GM19193 (cell line): ENCODE results near the gene PRC1.

Experiments used
- POLR2A ChIP-seq: IDR thresholded peaks from 4 replicates; pipeline ENCODE4 v1.6.1; 2011; ENCODE audit not compliant: insufficient read depth, insufficient read length; ENCODE audit errors: extremely low read depth

Gene PRC1

DNA sequence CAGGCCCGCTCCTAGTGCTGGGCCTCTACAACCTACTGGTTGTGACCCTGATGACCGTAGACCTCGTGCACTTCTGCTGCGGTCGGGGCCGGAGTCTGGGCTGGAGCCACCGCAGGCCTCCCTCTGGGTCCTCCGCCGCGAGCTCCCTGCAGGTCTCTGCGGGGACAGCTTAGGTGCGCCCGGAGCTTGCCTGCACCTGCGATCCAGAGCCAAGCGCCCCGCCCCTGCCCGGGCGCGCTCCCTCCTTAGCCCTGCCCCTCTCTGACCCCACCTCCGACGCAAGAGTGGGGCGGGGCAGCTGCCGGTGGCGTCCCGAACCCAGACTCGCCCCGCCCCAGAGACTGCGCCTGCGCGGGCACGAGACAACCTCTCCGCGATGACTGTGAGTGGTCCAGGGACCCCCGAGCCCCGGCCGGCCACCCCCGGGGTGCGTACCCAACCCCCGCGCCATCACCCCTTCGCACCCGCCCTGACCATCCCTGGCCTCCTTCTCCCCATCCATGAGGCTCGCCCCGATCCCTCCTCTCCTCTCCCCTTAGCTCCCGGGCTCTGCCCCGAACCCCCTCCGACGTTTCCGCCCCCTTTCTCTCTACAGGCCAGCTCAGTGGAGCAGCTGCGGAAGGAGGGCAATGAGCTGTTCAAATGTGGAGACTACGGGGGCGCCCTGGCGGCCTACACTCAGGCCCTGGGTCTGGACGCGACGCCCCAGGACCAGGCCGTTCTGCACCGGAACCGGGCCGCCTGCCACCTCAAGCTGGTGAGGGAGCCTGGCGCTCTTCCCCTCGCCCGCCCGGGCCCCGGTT is 59.2 kb downstream of the PRC1 start, which contains the start of gene UNC45A:
TSS of gene UNC45A (plus strand) at position 337 of the 803 bp plus-strand sequence. CDS start at position 377, 40 bp downstream.
- peak; percentile 64 for TF ChIP-seq POLR2A

DNA sequence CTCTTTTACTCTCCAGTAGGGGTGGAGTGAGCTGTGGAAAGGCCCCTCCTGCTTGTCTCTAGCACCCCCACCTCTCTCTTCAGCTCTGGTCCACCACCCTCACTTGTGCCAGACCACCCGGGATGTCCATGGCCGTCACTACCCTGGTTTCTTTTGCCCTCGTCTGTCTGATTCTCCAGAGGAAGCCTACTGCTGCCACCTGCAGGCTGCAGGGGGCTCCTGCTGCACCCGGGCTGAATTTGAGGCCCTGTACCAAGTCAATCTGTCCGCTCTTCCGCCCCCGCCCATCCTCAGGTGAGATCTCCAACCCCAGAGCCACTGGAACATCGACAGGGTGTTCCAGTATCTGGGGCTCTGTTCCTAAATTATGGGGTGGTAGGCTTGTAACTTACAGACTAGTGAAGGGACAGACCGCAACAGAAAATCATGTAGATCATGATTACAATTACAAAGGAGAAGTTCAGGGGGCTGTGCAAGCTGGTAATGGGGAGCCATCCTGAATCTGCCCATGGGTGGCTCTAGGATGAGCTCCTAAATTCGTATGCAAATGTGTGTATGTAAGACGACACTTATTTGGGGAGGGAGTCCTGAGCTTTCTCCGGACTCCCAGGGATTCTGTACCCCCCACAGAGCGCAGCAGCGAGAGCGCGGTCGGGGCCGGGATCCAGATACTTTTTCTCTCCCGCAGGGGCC is 59.9 kb downstream of the PRC1 start:
- no peak for TF ChIP-seq POLR2A

DNA sequence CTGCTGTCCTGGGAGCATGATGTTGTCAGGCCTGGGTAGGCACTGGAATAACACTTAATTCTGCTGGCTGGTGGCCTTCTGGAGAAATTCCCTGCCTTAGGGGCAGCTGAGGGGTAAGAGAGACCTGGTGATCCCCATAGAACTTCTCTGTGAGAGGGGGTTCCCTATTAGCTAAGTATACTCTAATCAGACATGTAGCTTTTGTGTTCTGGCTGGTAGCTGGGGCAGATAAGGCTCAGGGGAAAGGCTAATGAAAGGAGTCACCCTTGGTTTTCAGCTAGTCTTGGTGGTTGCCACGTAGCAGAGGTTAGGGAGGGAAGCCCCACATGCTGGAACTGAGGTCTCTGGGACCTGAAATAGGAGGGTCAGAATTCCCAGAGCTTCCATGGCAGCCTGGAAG is 61.0 kb downstream of the PRC1 start:
- TF ChIP-seq POLR2A: no peak

DNA sequence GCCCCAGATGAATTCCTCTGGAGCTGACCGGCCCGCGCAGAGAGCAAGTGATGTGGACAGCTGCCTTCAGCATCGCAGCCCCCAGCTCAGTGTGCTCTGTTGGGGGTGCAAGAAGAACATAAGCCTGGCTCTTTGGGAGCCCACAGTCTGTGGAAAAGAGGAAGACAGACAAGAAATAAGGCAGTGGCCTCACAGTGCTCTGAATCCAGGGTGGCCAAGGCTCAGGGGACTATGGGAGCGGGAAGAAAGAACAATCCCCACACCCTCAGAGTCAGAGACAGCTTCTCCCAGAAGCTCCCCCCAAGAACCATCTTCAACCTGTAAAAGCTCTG is 61.7 kb downstream of the PRC1 start:
- TF ChIP-seq POLR2A: no peak

DNA sequence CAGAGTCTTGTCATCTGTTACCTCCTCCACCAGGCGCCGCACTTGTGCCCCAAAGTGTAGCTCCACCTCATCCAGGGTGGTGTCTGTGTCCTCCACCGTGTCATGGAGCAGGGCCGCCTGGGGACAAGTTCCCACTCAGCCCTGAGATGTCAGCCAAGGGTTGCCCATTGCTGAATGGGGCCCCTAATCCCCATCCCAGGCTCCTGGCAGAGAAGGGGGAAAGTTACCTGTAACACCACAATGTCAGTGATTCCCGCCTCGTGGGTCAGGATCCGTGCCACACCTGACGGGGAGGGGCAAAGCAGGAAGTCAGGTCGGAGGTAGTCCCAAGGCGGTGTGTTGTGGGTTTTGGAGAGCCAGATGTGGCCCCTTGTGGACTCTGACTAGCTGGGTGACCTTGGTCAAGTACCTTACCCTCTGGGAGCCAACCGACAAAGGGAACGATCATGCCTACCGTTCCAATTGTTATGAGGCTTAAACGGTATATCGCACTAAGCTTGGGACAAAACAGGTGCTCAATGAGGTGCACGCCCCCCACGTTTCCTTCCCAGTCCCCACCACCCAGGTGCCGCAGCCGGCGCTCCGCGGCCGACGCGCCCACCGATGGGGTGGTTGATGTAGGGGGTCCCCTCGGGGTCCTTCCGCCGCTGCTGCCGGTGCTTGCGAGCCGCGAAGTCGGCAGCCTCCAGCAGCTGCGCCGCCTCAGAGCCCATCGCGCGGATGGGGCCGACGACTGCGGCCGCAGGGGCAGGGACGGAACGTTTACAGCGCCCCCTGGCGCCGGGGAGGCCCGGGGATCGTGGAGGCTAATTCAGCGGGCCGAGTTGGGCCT is 62.3 kb downstream of the PRC1 start, which contains the start of gene HDDC3:
TSS of gene HDDC3 (minus strand) at position 722 of the 832 bp plus-strand sequence. CDS start at position 713, 9 bp downstream.
- TF ChIP-seq POLR2A: peak; percentile 82

DNA sequence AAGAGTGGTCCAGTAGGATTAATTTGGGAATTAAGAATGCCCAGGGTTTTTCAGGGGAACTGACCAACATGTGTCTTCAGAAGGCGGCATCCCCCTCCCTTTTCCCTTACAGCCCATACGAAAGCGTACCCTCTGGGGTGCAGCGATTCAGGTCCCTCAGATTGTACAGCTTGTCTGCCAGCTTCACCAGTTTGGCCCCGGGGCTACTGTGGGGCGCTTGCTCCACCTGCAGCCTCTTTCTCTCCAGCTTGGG is 62.8 kb downstream of the PRC1 start:
- no peak for TF ChIP-seq POLR2A

DNA sequence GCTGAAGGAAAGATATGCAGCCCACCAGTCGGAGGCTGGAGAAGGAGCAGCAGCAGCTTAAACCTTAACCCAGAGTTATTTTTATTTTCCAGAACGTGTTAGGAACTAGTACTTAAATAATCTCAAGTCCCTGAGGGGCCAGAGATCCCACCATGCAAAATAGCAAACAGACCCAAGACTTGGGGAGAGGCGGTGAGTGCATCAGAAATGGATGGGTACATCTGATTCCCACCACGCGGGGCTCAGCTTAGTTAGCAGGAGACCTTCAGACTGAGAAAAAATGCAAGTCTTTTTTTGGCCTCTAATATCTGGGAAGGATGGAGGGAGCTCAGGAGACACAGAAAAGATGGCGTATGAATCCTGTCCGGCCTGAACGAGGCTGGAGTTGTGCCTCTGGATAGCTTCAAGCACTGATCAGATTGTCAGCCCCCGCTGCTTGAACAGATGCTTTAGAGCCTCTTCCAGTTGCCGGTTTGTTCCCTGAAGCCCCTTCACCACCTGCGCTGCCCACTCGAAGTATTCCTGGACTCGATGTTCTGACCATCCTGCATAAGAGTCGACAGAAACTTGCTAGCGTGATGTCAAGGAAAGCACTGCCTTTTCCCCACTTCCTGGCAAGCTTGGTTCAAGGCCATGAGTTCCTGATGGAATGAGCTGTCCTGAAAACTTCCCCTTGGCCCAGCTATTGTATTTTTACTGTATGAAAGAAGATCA is 63.3 kb downstream of the PRC1 start:
- no peak for TF ChIP-seq POLR2A

DNA sequence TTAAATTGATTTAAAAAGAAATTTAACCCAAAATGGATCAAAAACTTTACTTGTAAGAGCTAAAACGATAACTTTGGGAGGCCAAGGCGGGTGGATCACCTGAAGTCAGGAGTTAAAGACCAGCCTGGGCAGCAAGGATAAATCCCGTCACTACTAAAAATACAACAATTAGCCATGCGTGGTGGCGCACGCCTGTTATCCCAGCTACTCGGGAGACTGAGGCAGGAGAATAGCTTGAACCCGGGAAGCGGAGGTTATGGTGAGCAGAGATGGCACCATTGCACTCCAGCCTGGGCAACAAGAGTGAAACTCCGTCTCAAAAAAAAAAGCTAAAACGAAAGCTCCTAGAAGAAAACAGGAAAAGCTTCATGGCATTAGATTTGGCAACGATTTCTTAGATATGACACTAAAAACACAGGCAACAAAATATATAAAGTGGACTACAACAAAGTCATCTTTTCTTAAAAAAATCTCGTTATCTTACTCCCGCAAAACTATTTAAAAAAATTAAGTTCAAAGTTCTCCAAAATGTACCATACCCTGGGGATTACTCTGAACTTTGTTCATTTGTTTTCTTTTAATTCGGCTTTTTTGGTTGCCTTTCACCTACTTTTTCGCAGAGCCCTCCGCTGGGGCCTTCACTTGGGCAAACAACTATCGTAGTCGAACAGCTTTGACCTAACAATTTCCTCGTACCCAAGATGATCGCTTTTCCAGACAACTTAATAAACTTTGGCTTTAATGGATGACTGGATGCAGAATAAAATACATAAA is 64.9 kb downstream of the PRC1 start:
- TF ChIP-seq POLR2A: no peak

DNA sequence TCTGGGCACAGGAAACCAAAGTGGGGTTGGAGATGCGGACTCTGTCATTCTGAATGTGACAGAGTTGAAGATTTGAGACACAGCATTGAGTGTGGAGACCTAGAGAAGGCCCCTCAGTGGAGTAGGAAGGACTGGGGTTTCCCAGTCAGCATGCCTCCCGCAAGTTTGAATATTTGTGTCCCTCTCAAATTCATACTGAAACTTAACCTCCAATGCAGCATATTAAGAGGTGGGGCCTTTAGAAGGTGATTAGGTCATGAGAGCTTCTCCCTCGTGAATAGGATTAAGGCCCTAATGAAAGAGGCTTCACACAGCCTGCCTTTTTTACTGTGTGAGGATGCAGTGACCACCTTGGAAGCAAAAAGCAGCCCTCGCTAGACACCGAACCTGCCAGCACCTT is 70.0 kb downstream of the PRC1 start:
- TF ChIP-seq POLR2A: no peak

DNA sequence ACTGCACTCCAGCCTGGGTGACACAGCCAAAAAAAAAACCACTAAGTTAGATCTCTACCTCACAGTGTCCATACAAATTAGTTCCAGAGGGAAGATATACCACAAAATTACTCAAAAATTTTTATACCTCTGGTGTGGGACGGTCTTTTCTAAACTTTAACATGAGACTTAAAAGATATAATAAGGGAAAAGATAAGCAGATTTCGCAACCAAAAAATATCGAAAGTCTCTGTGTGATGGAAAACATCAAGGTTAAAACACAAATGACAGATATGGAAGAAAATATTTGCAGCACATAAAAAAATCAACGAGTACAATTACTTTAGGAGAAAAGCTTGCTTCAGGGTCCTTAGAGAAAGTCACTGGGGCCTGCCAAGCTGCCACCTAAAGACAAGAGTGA is 72.4 kb downstream of the PRC1 start:
- TF ChIP-seq POLR2A: no peak

DNA sequence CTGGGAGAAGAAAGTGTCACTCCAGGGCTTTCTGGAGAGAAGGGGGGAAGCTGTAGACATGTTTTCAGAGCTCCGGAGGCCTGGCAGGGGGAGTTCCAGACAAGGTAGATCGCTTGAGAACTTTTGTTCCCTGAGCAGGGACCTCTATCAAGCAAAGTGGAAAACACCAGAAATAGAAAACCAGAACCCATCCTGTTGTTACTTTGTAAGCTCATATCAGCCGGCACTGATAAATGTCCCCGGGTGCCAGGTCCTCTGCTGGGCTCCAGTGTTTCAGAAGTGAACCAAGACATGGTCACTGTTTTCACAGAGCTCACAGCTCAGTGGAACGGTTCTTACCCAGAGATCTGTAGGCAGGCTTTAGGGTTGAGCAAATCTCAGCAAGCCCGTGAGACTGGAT is 75.5 kb downstream of the PRC1 start:
- no peak for TF ChIP-seq POLR2A

DNA sequence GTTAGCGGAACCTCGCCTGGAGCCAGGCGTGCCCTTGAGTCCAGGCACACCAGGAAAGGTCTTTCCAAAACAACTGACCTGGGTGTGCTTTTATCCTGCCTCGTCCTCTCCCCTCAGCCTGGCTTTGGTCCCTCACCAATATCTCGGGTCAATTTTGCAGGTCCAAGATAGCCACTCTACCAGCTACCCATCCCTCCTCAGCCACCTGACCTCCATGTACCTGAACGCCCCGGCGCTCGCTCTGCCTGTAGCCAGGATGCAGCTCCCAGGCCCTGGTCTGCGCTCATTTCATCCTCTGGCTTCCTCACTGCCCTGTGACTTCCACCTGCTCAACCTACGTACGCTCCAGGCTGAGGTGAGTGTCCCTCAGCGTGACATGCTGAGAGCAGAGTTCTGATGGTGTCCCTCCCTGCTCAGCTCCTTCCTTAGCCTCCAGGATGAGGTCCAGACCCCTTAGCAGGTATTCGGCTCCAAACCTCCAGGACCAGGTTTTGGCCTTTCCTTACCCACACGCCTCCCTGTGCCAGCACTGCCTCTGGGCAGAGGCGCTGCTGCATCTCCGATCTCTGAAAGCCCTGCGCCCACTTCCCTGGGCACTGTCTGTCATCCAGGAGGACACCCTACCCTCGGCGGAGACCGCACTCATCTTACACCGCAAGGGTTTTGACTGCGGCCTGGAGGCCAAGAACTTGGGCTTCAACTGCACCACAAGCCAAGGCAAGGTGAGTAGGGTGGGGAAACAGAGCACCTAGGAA is 76.1 kb downstream of the PRC1 start:
- TF ChIP-seq POLR2A: no peak

DNA sequence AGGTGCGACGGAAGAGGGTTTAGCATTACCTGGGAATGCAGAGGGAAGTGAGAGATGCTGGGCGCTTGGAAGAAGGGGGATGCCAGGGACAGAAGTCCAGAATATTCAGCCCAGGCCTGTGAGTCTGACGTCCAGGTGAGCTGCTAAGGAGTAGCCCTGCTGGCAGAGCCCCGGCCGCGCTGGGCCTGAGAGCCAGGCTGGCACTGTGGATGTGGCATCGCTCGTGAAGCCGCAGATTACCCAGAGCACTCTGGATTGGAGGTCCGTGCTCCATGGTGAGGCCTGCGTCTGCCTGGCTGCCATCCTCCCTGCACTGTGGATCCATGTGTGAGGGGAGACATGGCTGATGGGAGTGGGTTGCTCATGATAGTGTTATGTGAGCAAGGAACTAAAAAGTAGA is 76.8 kb downstream of the PRC1 start:
- TF ChIP-seq POLR2A: no peak
